SK-N-SH (cell line): ENCODE measurements around the gene DIAPH2. TPM values are rescaled to one million over a fixed set of nuclear protein-coding genes. Genes with fewer than 3 reads are reported as not detected.

Experiments used
- CTCF ChIA-PET: fragments of 300-600, 350-600 bp; formaldehyde crosslinking; extraction: SDS; loops from one replicate; lab custom pipeline; 2021; lab: Yijun Ruan, JAX
- POLR2A ChIA-PET: fragments of 350-600 bp; sonication (Branson Sonifier 250); formaldehyde crosslinking; extraction: SDS; loops from one replicate; lab custom pipeline; 2020; ENCODE audit warnings: antibody characterized with exemption, inconsistent platforms; lab: Yijun Ruan, JAX
- DNase-seq: peaks from one replicate; pipeline ENCODE4 v3.0.0; 2012
- H2AFZ ChIP-seq: fragments of 200-600 bp; sonication (generic); 2 replicates; pipeline ENCODE4 v1.8.1; 2016; ENCODE audit warnings: antibody characterized with exemption, mild to moderate bottlenecking, low read depth
- H3F3A ChIP-seq: fragments of 200-600 bp; sonication (generic); replicated peaks from 2 replicates; pipeline ENCODE3; 2016; ENCODE audit warnings: antibody characterized with exemption, mild to moderate bottlenecking; ENCODE audit not compliant: insufficient read depth
- H3K27ac ChIP-seq, 2 experiments: fragments of 200-500 bp in 1 of 2; fragments of 200-600 bp in 1 of 2; sonication (Bioruptor generic) in 1 of 2; sonication (generic), shearing (Covaris generic) in 1 of 2; 2 replicates each; pipeline versions ENCODE4 v1.5.1 to v1.6.1; 2014 to 2016; ENCODE audit warnings: low read depth in 2 of 2, inconsistent platforms in 1 of 2, low read length in 1 of 2, mild to moderate bottlenecking in 1 of 2, mixed read lengths in 1 of 2
- H3K27me3 ChIP-seq: fragments of 200-600 bp; sonication (generic), shearing (Covaris generic); 2 replicates; pipeline ENCODE4 v1.6.1; 2016; ENCODE audit warnings: mixed run types; ENCODE audit not compliant: insufficient read depth
- H3K36me3 ChIP-seq, 2 experiments: fragments of 200-500 bp in 1 of 2; fragments of 200-600 bp in 1 of 2; sonication (Bioruptor generic) in 1 of 2; sonication (generic) in 1 of 2; replicated peaks in 1 of 2; 2 replicates each; pipeline versions ENCODE3 to v1.5.1; 2014 to 2016; ENCODE audit warnings: low read length in 1 of 2, mild to moderate bottlenecking in 1 of 2; ENCODE audit not compliant: insufficient read depth in 2 of 2, control insufficient read depth in 1 of 2
- H3K4me1 ChIP-seq, 2 experiments: fragments of 200-500 bp in 1 of 2; fragments of 200-600 bp in 1 of 2; sonication (Bioruptor generic) in 1 of 2; sonication (generic), shearing (Covaris generic) in 1 of 2; 2 replicates each; pipeline versions ENCODE4 v1.5.1 to v1.6.1; 2014 to 2016; ENCODE audit warnings: low read depth in 1 of 2, low read length in 1 of 2, mixed run types in 1 of 2; ENCODE audit not compliant: insufficient read depth in 2 of 2, control insufficient read depth in 1 of 2
- H3K4me2 ChIP-seq: fragments of 200-600 bp; sonication (generic), shearing (Covaris generic); 2 replicates; pipeline ENCODE4 v1.6.1; 2017; ENCODE audit warnings: mixed run types
- H3K4me3 ChIP-seq, 2 experiments: fragments of 200-500 bp in 1 of 2; fragments of 200-600 bp in 1 of 2; sonication (Bioruptor generic) in 1 of 2; sonication (generic), shearing (Covaris generic) in 1 of 2; 2 replicates each; pipeline versions ENCODE4 v1.5.1 to v1.8.1; 2014 to 2016; ENCODE audit warnings: low read depth in 2 of 2, inconsistent platforms in 1 of 2, low read length in 1 of 2, mild to moderate bottlenecking in 1 of 2, mixed read lengths in 1 of 2, moderate library complexity in 1 of 2
- H3K79me2 ChIP-seq: fragments of 200-600 bp; sonication (generic); 2 replicates; pipeline ENCODE4 v1.8.1; 2017; ENCODE audit warnings: mild to moderate bottlenecking; ENCODE audit not compliant: insufficient read depth
- H3K9ac ChIP-seq: fragments of 200-600 bp; sonication (generic); 2 replicates; pipeline ENCODE4 v1.6.1; 2017; ENCODE audit warnings: mixed run types
- H3K9me2 ChIP-seq: fragments of 200-600 bp; sonication (generic); 2 replicates; pipeline ENCODE4 v1.6.1; 2017; ENCODE audit warnings: mixed run types
- H3K9me3 ChIP-seq: fragments of 200-600 bp; sonication (generic); 2 replicates; pipeline ENCODE4 v1.6.1; 2017; ENCODE audit warnings: mixed run types, mild to moderate bottlenecking, moderate library complexity
- H4K20me1 ChIP-seq: fragments of 200-600 bp; sonication (generic); 2 replicates; pipeline ENCODE4 v1.6.1; 2017; ENCODE audit warnings: mild to moderate bottlenecking, mixed run types; ENCODE audit not compliant: insufficient read depth
- ELF1 ChIP-seq: IDR thresholded peaks from 2 replicates; pipeline ENCODE4 v1.4.0; 2012
- EP300 ChIP-seq, 2 experiments: IDR thresholded peaks; 2 replicates each; pipeline versions ENCODE4 v1.4.0 to v1.6.1; 2012; ENCODE audit warnings: borderline replicate concordance in 1 of 2, low read depth in 1 of 2, low read length in 1 of 2
- EZH2phosphoT487 ChIP-seq: fragments of 200-600 bp; sonication (generic); IDR thresholded peaks from 2 replicates; pipeline ENCODE4 v1.6.1; 2017; ENCODE audit warnings: low read depth, mixed run types, mild to moderate bottlenecking, antibody characterized with exemption, moderate library complexity, borderline replicate concordance
- FOSL2 ChIP-seq: IDR thresholded peaks from 2 replicates; pipeline ENCODE4 v1.4.0; 2012; ENCODE audit warnings: low read depth, mild to moderate bottlenecking, moderate library complexity, borderline replicate concordance
- FOXJ3 ChIP-seq: sonication (generic); formaldehyde crosslinking; IDR thresholded peaks from 2 replicates; pipeline ENCODE4 v1.5.1; 2020; ENCODE audit warnings: mild to moderate bottlenecking, missing genetic modification reagents
- JUND ChIP-seq: IDR thresholded peaks from 2 replicates; pipeline ENCODE4 v1.4.0; 2012
- MEF2A ChIP-seq: IDR thresholded peaks from 2 replicates; pipeline ENCODE4 v1.4.0; 2012; ENCODE audit warnings: low read depth, borderline replicate concordance
- MXI1 ChIP-seq: IDR thresholded peaks from 2 replicates; pipeline ENCODE4 v1.6.1; 2012; ENCODE audit warnings: mild to moderate bottlenecking, low read depth, low read length, improper control_type of control experiment
- NRF1 ChIP-seq: IDR thresholded peaks from 2 replicates; pipeline ENCODE4 v1.6.1; 2012; ENCODE audit warnings: low read depth, mild to moderate bottlenecking, low read length
- POLR2AphosphoS5 ChIP-seq: IDR thresholded peaks from 2 replicates; pipeline ENCODE4 v1.6.1; 2012; ENCODE audit warnings: low read depth, low read length
- REST ChIP-seq: IDR thresholded peaks from 2 replicates; pipeline ENCODE4 v1.6.1; 2012; ENCODE audit warnings: mild to moderate bottlenecking, low read depth, low read length, moderate library complexity
- SIN3A ChIP-seq: IDR thresholded peaks from 2 replicates; pipeline ENCODE4 v1.6.1; 2012; ENCODE audit warnings: low read depth, mild to moderate bottlenecking, low read length, moderate library complexity, borderline replicate concordance
- SMC3 ChIP-seq: IDR thresholded peaks from 2 replicates; pipeline ENCODE4 v1.6.1; 2012; ENCODE audit warnings: low read depth, low read length, improper control_type of control experiment
- TEAD4 ChIP-seq: IDR thresholded peaks from 2 replicates; pipeline ENCODE4 v1.4.0; 2012; ENCODE audit warnings: mild to moderate bottlenecking, borderline replicate concordance; ENCODE audit not compliant: insufficient read depth
- YY1 ChIP-seq: IDR thresholded peaks from 2 replicates; pipeline ENCODE4 v1.4.0; 2012; ENCODE audit warnings: low read depth, mild to moderate bottlenecking
- ZBTB33 ChIP-seq: IDR thresholded peaks from 2 replicates; pipeline ENCODE4 v1.4.0; 2012; ENCODE audit warnings: low read depth, borderline replicate concordance
- WGBS: methylation state at CpG from one replicate; pipeline ENCODE4 v1.1.6; 2017; ENCODE audit warnings: low lambda C conversion rate; 5-methylcytosine and 5-hydroxymethylcytosine counted together
- polyA plus RNA-seq, 3 experiments: library from polyadenylated mRNA; depleted of rRNA; stranded (reverse); fragments of >200 nt; gene quantifications; 2 replicates each; pipeline ENCODE4 v1.2.3, GENCODE V29; 2012
- TF ChIP-seq, protein P1 (sequence below): IDR thresholded peaks from 2 replicates; pipeline ENCODE4; 2012
- TF ChIP-seq, protein P2 (sequence below): IDR thresholded peaks from 2 replicates; pipeline ENCODE4 v1.4.0; 2012; ENCODE audit warnings: low read depth

DIAPH2 gene
- polyA plus RNA-seq, 1 of the 3 experiments (the other 2 are of a cell fraction) = 1.1 TPM

DNA sequence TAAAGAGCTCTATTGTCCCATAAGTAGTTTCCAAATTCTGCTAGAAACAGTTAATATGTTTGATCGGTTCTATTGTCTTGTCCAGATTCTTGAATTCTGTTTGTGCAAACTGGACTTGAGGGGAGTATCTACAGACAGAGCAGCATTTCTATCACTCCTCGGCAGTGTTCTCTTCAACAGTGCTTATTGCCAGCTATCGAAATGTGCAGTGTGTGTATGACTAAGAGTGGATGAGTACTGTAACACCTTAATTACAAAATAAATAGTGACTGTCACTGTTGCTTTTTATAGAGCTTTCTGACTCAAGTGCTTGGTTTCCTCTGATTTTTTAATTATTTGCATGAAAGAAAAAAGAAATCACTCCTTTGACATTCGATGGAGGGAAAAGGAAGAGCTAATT, 473.6 kb downstream of the DIAPH2 start:
- H3K4me1 ChIP-seq = no peaks in the 10 kb centered on the region
- H3K4me2 ChIP-seq = no peak overlapping the region
- no peaks in the 10 kb centered on the region for H3K36me3 ChIP-seq
- H3K27ac ChIP-seq = no peak overlapping the region
- POLR2A ChIA-PET = no interaction called here
- TF ChIP-seq FOSL2 = no peak
- TF ChIP-seq JUND = no peak
- TF ChIP-seq FOXJ3 (CRISPR knock-in tag) = no peak
- TF ChIP-seq MEF2A = no peak
- TF ChIP-seq, protein P1, sequence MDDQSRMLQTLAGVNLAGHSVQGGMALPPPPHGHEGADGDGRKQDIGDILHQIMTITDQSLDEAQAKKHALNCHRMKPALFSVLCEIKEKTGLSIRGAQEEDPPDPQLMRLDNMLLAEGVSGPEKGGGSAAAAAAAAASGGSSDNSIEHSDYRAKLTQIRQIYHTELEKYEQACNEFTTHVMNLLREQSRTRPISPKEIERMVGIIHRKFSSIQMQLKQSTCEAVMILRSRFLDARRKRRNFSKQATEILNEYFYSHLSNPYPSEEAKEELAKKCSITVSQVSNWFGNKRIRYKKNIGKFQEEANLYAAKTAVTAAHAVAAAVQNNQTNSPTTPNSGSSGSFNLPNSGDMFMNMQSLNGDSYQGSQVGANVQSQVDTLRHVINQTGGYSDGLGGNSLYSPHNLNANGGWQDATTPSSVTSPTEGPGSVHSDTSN = no peak
- TF ChIP-seq ELF1 = no peak
- no peak for TF ChIP-seq SMC3
- TF ChIP-seq SIN3A = no peak
- no peak for TF ChIP-seq MXI1
- TF ChIP-seq, protein P2, sequence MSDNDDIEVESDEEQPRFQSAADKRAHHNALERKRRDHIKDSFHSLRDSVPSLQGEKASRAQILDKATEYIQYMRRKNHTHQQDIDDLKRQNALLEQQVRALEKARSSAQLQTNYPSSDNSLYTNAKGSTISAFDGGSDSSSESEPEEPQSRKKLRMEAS = no peak
- TF ChIP-seq NRF1 = no peak
- no peak for TF ChIP-seq POLR2AphosphoS5
- no peak for TF ChIP-seq ZBTB33
- TF ChIP-seq YY1 = no peak
- H3K27me3 ChIP-seq = no peaks in the 10 kb centered on the region
- H2AFZ ChIP-seq = no peak overlapping the region
- no peaks in the 10 kb centered on the region for H4K20me1 ChIP-seq
- H3K9ac ChIP-seq = no peak overlapping the region
- H3K4me3 ChIP-seq = no peak overlapping the region
- CTCF ChIA-PET = interaction anchor here (1.2 kb wide), 1 partner anchor 11 kb away, joined by 3 read pairs; no protein-coding TSS in a partner anchor
- DNase-seq = no peak
- H3F3A ChIP-seq = no peaks in the 10 kb centered on the region
- H3K79me2 ChIP-seq = no peaks in the 10 kb centered on the region; the same call in 1 of the 2 replicates
- no peaks in the 10 kb centered on the region for H3K9me2 ChIP-seq
- WGBS = 43% methylated on average over 4 of the region's 4 CpGs
- H3K9me3 ChIP-seq = no peaks in the 10 kb centered on the region

GRCh38 chrX:97159916-97160800, 475.5 kb downstream of the DIAPH2 start:
- 51% methylated on average over 7 of the region's 7 CpGs for WGBS
- ChIA-PET POLR2A (no interaction called here), CTCF (interaction anchor here (1.3 kb wide), 1 partner anchor 12 kb away, joined by 3 read pairs; no protein-coding TSS in a partner anchor)
- Histone ChIP-seq H3K9me2 (no peaks in the 10 kb centered on the region), H4K20me1 (no peaks in the 10 kb centered on the region), H3K4me3 (no peak overlapping the region), H3K9me3 (no peaks in the 10 kb centered on the region), H3K36me3 (no peaks in the 10 kb centered on the region), H3K79me2 (no peaks in the 10 kb centered on the region; the same call in 1 of the 2 replicates), H2AFZ (no peak overlapping the region), H3K4me1 (no peaks in the 10 kb centered on the region), H3K4me2 (no peak overlapping the region), H3F3A (no peaks in the 10 kb centered on the region), H3K9ac (no peak overlapping the region), H3K27me3 (no peaks in the 10 kb centered on the region), H3K27ac (no peak overlapping the region)
- DNase-seq = no peak
- TF ChIP-seq REST = no peak
- no peak for TF ChIP-seq EP300 (IDR thresholded peaks at IDR 0.05; ENCODE audit: borderline replicate concordance in 1 of 2, low read depth in 1 of 2, low read length in 1 of 2)
- TF ChIP-seq POLR2AphosphoS5 = no peak
- TF ChIP-seq EZH2phosphoT487 = no peak
- no peak for TF ChIP-seq ZBTB33
- no peak for TF ChIP-seq TEAD4
